GM21529 (cell line): ENCODE data around the gene KIF5A.
A peak's percentile ranks its signal among the peaks of the same experiment; 100 is the strongest.
"Not testable (repeated sequence)": the region's sequence is repeated elsewhere in the genome, so short reads cannot be mapped to it uniquely, and the experiment has no call there.

Experiments used
- ATAC-seq: cut with Tn5 transposase; IDR thresholded peaks from one replicate; pipeline ENCODE4 v1.9.1; 2021; ENCODE audit not compliant: unreplicated experiment

Gene KIF5A

GRCh38 chr12:57581802-57582201 is 32.0 kb downstream of the KIF5A start:
- ATAC-seq, result no peak

- ATAC-seq, result no peak
Measured at GRCh38 chr12:57582440-57582839, 32.6 kb downstream of the KIF5A start.

- ATAC-seq, result peak; percentile 97
Measured at GRCh38 chr12:57583008-57583831, 33.4 kb downstream of the KIF5A start.

- no peak for ATAC-seq
Measured at GRCh38 chr12:57584050-57584449, 34.2 kb downstream of the KIF5A start.

GRCh38 chr12:57584690-57585089 is 34.8 kb downstream of the KIF5A start:
- no peak for ATAC-seq

- ATAC-seq, result no peak
Measured at GRCh38 chr12:57585156-57585555, 35.3 kb downstream of the KIF5A start.

- no peak for ATAC-seq
Measured at GRCh38 chr12:57586128-57586527, 36.3 kb downstream of the KIF5A start.

GRCh38 chr12:57586832-57587429 is 37.1 kb downstream of the KIF5A start:
- no peak for ATAC-seq

- ATAC-seq, result not testable (repeated sequence)
Measured at GRCh38 chr12:57588951-57589610, 39.2 kb downstream of the KIF5A start.

GRCh38 chr12:57590479-57590863 is 40.6 kb downstream of the KIF5A start:
- ATAC-seq, result no peak

GRCh38 chr12:57590864-57591781 is 41.3 kb downstream of the KIF5A start, which contains the start of gene PIP4K2C:
TSS of gene PIP4K2C (plus strand) at chr12:57591192. CDS start at chr12:57591290, 98 bp downstream.
- ATAC-seq, result peak; percentile 96

GRCh38 chr12:57591782-57592325 is 42.0 kb downstream of the KIF5A start:
- peak; percentile 7 for ATAC-seq

GRCh38 chr12:57592551-57593165 is 42.8 kb downstream of the KIF5A start:
- no peak for ATAC-seq

- ATAC-seq, result no peak
Measured at GRCh38 chr12:57593187-57593586, 43.3 kb downstream of the KIF5A start.

- ATAC-seq, result no peak
Measured at GRCh38 chr12:57600395-57600794, 50.6 kb downstream of the KIF5A start.

- ATAC-seq, result no peak
Measured at GRCh38 chr12:57602544-57602943, 52.7 kb downstream of the KIF5A start.

GRCh38 chr12:57603324-57603723 is 53.5 kb downstream of the KIF5A start:
- no peak for ATAC-seq

GRCh38 chr12:57603815-57604453 is 54.1 kb downstream of the KIF5A start:
- ATAC-seq, result no peak

- ATAC-seq, result no peak
Measured at GRCh38 chr12:57604454-57604991, 54.7 kb downstream of the KIF5A start, which contains the start of gene DTX3. TSS of gene DTX3 (plus strand) at chr12:57604824. CDS start at chr12:57606518, 1,694 bp downstream.
